Stimulated activated CD4-positive, alpha-beta T cell treated with anti-CD3 and anti-CD28 coated beads, Interleukin-12 subunit alpha, Interleukin-12 subunit beta, amount 100 ng/mL, for 48 hours (primary cell): Measurements from ENCODE around the gene SLC30A2.

ENCODE experiments used
- DNase-seq, 3 donors: peaks; one replicate each; pipeline ENCODE4 v3.0.0-alpha.2; 2020; ENCODE audit warnings: low read depth in 2 of 3, low spot score in 1 of 3

SLC30A2 gene

GRCh38 chr1:26041978-26042377, 3.9 kb downstream of the SLC30A2 start:
- no peak for DNase-seq

- DNase-seq, result no peak
These were observed 4.5 kb downstream of the SLC30A2 start for GRCh38 chr1:26041401-26041800.

- DNase-seq, result no peak
These were observed 7.0 kb downstream of the SLC30A2 start for GRCh38 chr1:26038904-26039303.

- no peak for DNase-seq
These were observed 7.4 kb downstream of the SLC30A2 start for GRCh38 chr1:26038477-26038876.

GRCh38 chr1:26037904-26038303, 8.0 kb downstream of the SLC30A2 start:
- no peak for DNase-seq

GRCh38 chr1:26036756-26037281, 9.1 kb downstream of the SLC30A2 start:
- no peak for DNase-seq

GRCh38 chr1:26035959-26036755, 9.8 kb downstream of the SLC30A2 start:
- DNase-seq, result peak; percentile 50 to 85 (median 67)

- DNase-seq, result peak; percentile 85 to 92 (median 90)
These were observed 10.5 kb downstream of the SLC30A2 start for GRCh38 chr1:26035203-26035958.

GRCh38 chr1:26034504-26035202, 11.3 kb downstream of the SLC30A2 start:
- no peak for DNase-seq

GRCh38 chr1:26032656-26033357, 13.1 kb downstream of the SLC30A2 start:
- DNase-seq, result no peak

- DNase-seq, result no peak
These were observed 14.2 kb downstream of the SLC30A2 start for GRCh38 chr1:26031611-26032220.

- DNase-seq, result no peak
These were observed 14.7 kb downstream of the SLC30A2 start for GRCh38 chr1:26031196-26031595.

GRCh38 chr1:26029864-26030481, 15.9 kb downstream of the SLC30A2 start:
- DNase-seq, result no peak

- no peak for DNase-seq
These were observed 16.7 kb downstream of the SLC30A2 start for GRCh38 chr1:26029054-26029863.

- no peak for DNase-seq
These were observed 17.4 kb downstream of the SLC30A2 start for GRCh38 chr1:26028490-26028980.

GRCh38 chr1:26027716-26028489, 18.0 kb downstream of the SLC30A2 start:
- no peak for DNase-seq

GRCh38 chr1:26025517-26025916, 20.4 kb downstream of the SLC30A2 start:
- no peak for DNase-seq

GRCh38 chr1:26025060-26025459, 20.9 kb downstream of the SLC30A2 start:
- DNase-seq, result no peak
